M059J (cell line): Measurements from ENCODE around the gene ADK. TPM values are rescaled to one million over a fixed set of nuclear protein-coding genes. Genes with fewer than 3 reads are reported as not detected.

ENCODE experiments used
- DNase-seq: peaks from one replicate; pipeline ENCODE4 v3.0.0-alpha.2; 2012; ENCODE audit warnings: low read depth
- total RNA-seq: library from RNA; depleted of rRNA; stranded (reverse); fragments of >200 nt; shearing (Covaris generic); gene quantifications from 2 replicates; pipeline ENCODE4 v1.2.3, GENCODE V29; 2014

Gene ADK
- total RNA-seq, 1 experiment from 2014 or later = 72.7 TPM

- no peak for DNase-seq
These were observed 518.2 kb downstream of the ADK start for GRCh38 chr10:74669210-74669609.

- no peak for DNase-seq
These were observed 520.7 kb downstream of the ADK start for GRCh38 chr10:74671716-74672115.

- no peak for DNase-seq
These were observed 521.6 kb downstream of the ADK start for GRCh38 chr10:74672430-74673165.

GRCh38 chr10:74674927-74675326, 523.9 kb downstream of the ADK start:
- DNase-seq = no peak

GRCh38 chr10:74675484-74675883, 524.5 kb downstream of the ADK start:
- DNase-seq = no peak

GRCh38 chr10:74677951-74678350, 526.9 kb downstream of the ADK start:
- DNase-seq = no peak

GRCh38 chr10:74681917-74682627, 531.1 kb downstream of the ADK start:
- no peak for DNase-seq

GRCh38 chr10:74683067-74683466, 532.0 kb downstream of the ADK start:
- DNase-seq = no peak

- DNase-seq = no peak
These were observed 532.8 kb downstream of the ADK start for GRCh38 chr10:74683621-74684364.

- DNase-seq = no peak
These were observed 533.4 kb downstream of the ADK start for GRCh38 chr10:74684462-74684861.

GRCh38 chr10:74685564-74685963, 534.5 kb downstream of the ADK start:
- no peak for DNase-seq

- no peak for DNase-seq
These were observed 539.4 kb downstream of the ADK start for GRCh38 chr10:74690393-74690792.

GRCh38 chr10:74691164-74691563, 540.1 kb downstream of the ADK start:
- no peak for DNase-seq

GRCh38 chr10:74704629-74705357, 553.8 kb downstream of the ADK start:
- no peak for DNase-seq

- no peak for DNase-seq
These were observed 554.4 kb downstream of the ADK start for GRCh38 chr10:74705358-74705980.

- no peak for DNase-seq
These were observed 555.9 kb downstream of the ADK start for GRCh38 chr10:74706966-74707365.

GRCh38 chr10:74708246-74708645, 557.2 kb downstream of the ADK start:
- DNase-seq = no peak

- no peak for DNase-seq
These were observed 567.2 kb downstream of the ADK start for GRCh38 chr10:74718208-74718607.

- peak; percentile 72 for DNase-seq
These were observed 577.2 kb downstream of the ADK start for GRCh38 chr10:74728225-74728624.

GRCh38 chr10:74730246-74730645, 579.2 kb downstream of the ADK start:
- DNase-seq = no peak

- no peak for DNase-seq
These were observed 582.6 kb downstream of the ADK start for GRCh38 chr10:74733612-74734011.

- no peak for DNase-seq
These were observed 585.0 kb downstream of the ADK start for GRCh38 chr10:74736029-74736428.
